HUDEP-2 (cell line): ENCODE data around the gene METTL8.

Experiments used
- DNase-seq, 76 experiments: peaks; one replicate each; lab custom pipeline; 2025; ENCODE audit not compliant: unreplicated experiment in 76 of 76; lab: John Stamatoyannopoulos, UW

The METTL8 gene

GRCh38 chr2:171433763-171434012, at the start of gene METTL8:
TSS of gene METTL8 (minus strand) at chr2:171433990. CDS start at chr2:171392185, 41,805 bp downstream.
- peak in 4 of 76 experiments; percentile 7 to 97 (median 81) for DNase-seq

DNA sequence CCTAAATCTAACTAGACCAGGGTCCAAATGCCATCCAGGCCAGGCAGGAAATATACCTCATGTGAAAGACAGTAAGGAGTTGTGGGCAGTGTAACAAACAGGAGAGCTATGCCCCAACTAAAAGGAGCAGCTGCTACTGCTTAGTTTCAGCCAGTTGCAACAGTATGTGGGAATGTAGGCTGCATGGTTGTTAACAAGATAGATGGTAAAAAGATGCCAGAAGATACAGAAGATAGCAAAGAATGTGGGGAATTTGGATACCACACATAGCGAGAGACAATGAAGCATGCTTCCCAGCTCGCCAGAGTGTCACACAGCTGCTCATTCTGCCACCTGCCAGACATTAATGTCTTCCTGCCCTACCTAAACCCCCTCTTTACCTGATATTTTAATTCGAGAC, 49.1 kb upstream of the METTL8 start:
- no peak for DNase-seq

DNA sequence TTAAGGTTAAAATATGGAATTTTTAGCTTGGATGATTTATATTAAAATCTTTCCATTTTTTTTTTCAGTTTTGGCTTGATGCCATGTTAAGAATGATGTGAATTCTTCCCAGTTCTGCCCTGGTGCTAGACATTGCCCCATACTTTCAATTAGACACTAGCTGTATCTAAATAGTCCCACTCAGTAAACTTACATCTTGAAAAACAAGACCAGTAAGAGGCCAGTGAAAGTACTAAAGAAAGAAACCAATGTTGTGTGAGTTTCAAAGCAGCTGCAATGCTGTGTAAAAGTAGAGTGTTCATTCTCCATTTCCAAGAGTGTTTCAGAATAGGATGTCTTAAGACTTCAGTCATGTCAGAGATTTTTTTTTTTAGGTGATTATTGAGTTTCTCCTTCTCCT, 48.5 kb upstream of the METTL8 start:
- no peak for DNase-seq

DNA sequence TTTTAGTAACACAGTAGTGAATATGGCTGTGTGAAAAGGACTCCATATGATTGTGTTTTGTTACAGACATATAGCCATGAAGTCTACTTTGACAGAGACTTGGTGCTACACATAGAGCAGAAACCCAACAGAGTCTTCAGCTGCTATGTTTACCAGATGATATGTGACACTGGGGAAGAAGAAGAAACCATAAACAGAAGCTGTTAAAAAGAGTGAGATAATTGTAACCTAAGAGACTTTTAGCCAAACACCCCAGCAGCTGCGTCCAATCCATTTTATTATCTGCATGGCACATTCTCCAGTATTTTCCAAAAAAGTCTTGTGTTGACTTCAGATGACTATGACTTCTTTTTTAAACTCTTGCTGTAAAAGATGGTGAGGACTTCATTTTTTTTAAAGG, 47.1 kb upstream of the METTL8 start:
- DNase-seq = no peak

GRCh38 chr2:171479154-171479814, 45.5 kb upstream of the METTL8 start:
- no peak for DNase-seq

- DNase-seq = no peak
Observed at GRCh38 chr2:171478345-171478744, 44.6 kb upstream of the METTL8 start.

DNA sequence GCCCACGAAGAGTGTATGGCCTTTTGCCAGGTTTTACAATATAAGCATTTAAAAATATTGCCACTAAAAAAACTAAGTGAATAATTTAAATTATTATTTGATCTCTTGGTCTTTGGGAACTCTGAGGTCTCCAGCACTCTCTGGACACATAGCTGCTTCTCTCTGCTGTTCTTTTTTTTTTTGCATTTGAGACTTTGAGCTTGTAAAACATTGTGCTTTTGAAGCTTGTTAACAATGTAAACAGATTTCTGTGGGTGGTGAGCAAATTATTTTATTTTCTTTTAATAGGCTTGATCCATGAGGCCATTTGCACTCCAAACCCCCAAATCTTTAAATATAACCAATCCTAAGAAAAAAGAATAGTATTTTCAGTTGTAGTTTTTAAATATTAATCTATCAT, 42.2 kb upstream of the METTL8 start:
- DNase-seq = no peak

DNA sequence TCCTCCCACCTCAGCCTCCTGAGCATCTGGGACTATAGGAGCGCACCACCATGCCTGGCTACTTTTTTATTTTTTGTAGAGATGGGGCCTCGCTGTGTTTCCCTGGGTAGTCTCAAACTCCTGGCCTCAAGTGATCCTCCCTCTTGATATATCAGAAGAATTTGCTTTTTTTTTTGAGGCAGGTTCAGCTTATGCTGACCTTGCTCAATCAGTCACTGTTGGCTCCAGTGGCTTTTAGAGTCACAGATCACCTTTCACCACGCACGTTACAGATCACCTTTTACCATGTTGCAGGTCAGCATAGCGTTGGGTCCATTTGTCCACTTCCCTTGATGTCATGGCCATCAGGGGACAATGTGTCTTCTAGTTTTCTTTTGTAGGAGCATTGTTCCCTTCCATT, 36.3 kb upstream of the METTL8 start:
- DNase-seq = no peak

DNA sequence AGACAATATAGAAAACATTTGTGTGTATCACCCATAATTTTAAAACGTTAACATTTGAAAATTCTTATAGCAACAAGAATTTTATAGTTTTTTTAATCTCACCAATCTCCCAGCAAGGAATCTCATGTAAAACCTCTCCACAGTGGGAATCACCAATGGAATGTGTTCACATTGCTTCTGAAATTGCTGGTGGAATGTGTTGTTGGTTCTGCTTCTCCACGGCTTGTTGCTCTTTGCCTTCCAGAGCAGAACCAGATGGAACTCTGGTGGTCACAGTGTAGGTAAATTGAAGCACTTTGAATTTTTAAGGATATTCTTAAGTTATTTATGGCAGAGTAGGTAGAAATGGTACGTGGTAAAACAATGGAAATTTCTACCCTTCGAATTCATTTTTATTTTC, 35.4 kb upstream of the METTL8 start:
- DNase-seq = no peak

DNA sequence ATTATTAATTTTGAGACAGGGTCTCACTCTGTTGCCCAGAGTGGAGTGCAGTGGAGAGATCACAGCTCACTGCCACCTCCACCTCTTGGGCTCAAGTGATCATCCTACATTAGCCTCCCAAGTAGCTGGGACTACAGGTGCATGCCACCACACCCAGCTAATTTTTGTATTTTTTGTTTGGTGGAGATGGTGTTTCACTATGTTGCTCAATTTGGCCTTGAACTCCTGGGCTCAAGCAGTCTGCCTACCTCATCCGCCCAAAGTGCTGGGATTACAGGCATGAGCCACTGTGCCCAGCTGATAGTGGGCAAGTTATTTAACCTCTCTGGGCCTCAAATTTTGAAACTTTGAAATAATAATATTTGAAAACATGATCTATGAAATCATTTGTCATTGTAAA, 26.7 kb upstream of the METTL8 start:
- no peak for DNase-seq

DNA sequence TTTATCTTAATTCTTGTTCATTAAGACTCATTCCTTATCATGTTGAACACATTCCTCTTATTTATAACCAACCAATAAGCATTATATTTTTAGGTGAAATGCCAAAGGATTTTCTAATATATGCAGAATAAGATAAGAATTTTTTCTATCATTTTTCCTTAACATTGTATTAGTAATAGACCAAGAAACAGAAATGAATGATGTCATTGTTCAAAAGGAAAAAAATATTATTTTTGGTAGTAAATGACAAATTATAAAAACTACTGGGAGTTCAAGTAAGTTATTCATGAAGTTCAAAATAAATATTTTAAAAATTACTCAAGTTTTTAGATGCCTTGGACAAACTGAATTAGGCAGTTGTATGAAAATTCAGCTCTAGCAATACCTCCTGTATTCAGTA, 25.7 kb upstream of the METTL8 start:
- DNase-seq = no peak

DNA sequence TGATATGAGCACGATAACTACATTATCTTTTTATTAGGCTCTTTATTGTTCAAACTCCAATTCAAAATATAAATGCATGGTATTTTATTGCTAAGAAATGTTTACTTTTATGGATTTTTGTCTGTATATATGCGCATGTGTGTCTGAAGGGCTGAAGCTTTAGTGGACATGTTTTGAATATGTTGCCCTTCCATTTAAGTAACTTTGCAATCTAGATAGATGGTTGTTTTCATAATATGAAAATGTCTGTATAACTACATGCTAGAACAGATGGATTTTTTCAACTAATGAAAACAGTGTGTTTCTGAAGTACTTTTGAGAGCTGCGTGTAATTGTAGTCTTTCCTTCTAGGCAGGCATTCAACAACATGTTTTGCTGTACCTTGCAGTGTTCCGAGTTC, 19.0 kb upstream of the METTL8 start:
- no peak for DNase-seq

DNA sequence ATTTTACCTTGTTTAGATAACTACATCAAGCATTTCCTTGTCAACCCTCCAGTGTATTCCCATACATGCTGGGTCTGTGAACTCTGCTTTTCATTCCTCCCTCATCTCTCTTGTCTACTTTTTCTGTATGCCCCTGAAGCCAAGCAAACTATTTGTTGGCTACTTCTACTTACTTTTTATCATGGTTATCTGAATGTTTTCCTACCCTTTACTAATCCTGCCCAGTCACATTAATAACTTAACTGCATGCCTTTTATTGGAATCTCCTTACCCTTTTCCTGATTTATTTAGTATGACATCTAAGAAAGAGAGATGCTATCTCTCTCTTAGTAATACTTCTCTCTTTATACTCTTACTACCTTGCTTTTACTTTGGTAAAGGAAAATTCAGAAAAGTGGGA, 17.3 kb upstream of the METTL8 start:
- DNase-seq = no peak

GRCh38 chr2:171447675-171448074, 13.9 kb upstream of the METTL8 start:
- DNase-seq = peak in 2 of 76 experiments; percentile 7 to 18

- DNase-seq = no peak
Observed at GRCh38 chr2:171441470-171441869, 7.7 kb upstream of the METTL8 start.

- no peak for DNase-seq
Observed at GRCh38 chr2:171436307-171436706, 2.5 kb upstream of the METTL8 start.

DNA sequence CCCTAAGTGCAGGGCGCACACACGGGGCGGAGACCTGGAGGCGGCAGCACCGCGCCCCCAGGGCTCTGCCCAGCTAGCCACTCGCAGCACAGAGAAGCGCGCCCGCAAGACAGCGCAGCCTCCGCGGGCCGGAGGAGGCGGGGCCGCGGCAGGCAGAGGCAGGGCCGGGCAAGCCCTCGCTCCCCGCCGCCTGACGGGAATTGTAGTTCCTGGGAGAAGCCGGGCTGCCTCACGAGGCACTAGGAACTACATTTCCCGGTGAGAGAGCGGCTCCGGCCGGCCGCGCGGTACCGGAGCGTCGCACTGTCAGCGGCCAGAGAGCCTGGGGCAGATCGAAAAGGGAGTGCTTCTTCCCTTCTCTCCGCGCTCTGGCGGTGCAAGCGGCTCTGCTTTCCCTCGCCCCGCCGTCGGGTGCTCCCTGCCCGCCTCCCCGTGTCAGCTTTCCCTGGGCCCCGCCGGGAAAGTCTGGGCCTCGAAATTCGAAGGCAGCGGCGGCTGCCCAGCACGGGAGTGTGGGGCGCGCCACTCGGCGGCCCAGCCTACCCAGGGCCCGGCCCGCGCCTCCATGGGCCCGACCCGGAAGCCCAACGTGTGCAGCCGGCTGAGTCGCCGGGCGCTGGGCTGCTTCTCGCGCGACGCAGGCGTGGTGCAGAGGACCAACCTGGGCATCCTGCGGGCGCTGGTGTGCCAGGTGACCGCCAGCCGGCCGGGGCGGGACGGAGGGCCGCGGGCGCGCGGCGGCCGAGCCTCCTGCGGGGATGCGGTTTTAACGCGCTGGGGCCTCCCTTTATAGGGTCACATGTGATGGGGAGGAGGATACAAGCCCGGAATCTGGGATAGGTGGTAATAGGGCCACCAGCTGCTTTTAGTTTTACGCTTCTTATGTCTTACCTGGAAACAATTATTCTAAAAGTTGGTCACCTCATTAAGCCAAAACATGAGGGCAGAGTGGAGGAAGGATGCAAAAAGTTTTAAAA, 511 bp upstream of the METTL8 start, which contains the start of gene DCAF17:
Gene DCAF17 (plus strand): TSS at position 214 of the 977 bp plus-strand sequence. CDS start 352 bp downstream, at position 566.
- peak; percentile 20 to 97 (median 93) for DNase-seq

GRCh38 chr2:171432969-171433762, 624 bp downstream of the METTL8 start:
- peak in 68 of 76 experiments; percentile 4 to 69 (median 46) for DNase-seq

GRCh38 chr2:171432206-171432968, 1.4 kb downstream of the METTL8 start:
- peak in 1 of 76 experiments; percentile 16 for DNase-seq

GRCh38 chr2:171431677-171432167, 2.1 kb downstream of the METTL8 start:
- DNase-seq = peak in 30 of 76 experiments; percentile 2 to 43 (median 18)
